Trophoblast cell (in vitro differentiated cells and primary cell): ENCODE measurements around the gene TBC1D7.

Experiments
- DNase-seq, 2 donors: peaks; one replicate each; pipeline ENCODE4 v3.0.0-alpha.2; 2016
- H2AFZ ChIP-seq: 2 replicates; pipeline ENCODE4 v1.6.1; 2013; ENCODE audit warnings: low read length, moderate library complexity, mild to moderate bottlenecking; ENCODE audit not compliant: insufficient read depth, poor library complexity
- H2AK5ac ChIP-seq: 2 replicates; pipeline ENCODE4 v1.6.1; 2013; ENCODE audit warnings: mild to moderate bottlenecking, low read length
- H2BK120ac ChIP-seq: 2 replicates; pipeline ENCODE4 v1.6.1; 2013; ENCODE audit warnings: low read length, mild to moderate bottlenecking, moderate library complexity; ENCODE audit not compliant: insufficient read depth, poor library complexity
- H2BK12ac ChIP-seq: 2 replicates; pipeline ENCODE4 v1.6.1; 2013; ENCODE audit warnings: mild to moderate bottlenecking, low read length, moderate library complexity
- H2BK5ac ChIP-seq: 2 replicates; pipeline ENCODE4 v1.6.1; 2013; ENCODE audit warnings: low read length, low read depth, moderate library complexity, mild to moderate bottlenecking; ENCODE audit not compliant: poor library complexity
- H3K14ac ChIP-seq: 2 replicates; pipeline ENCODE4 v1.6.1; 2013; ENCODE audit warnings: mild to moderate bottlenecking, low read length
- H3K18ac ChIP-seq: 2 replicates; pipeline ENCODE4 v1.6.1; 2013; ENCODE audit warnings: mild to moderate bottlenecking, low read length
- H3K23ac ChIP-seq: 2 replicates; pipeline ENCODE4 v1.6.1; 2013; ENCODE audit warnings: low read length
- H3K27ac ChIP-seq: 2 replicates; pipeline ENCODE4 v1.5.1; 2013; ENCODE audit warnings: low read depth, mild to moderate bottlenecking, inconsistent platforms, low read length, moderate library complexity
- H3K27me3 ChIP-seq: 2 replicates; pipeline ENCODE4 v1.6.1; 2013; ENCODE audit warnings: inconsistent platforms, mild to moderate bottlenecking, low read length, moderate library complexity; ENCODE audit not compliant: insufficient read depth
- H3K36me3 ChIP-seq, 2 experiments: 1 replicate in 1 of 2; 2 replicates in 1 of 2; pipeline ENCODE4 v1.6.1; 2013; ENCODE audit warnings: low read length in 2 of 2, mild to moderate bottlenecking in 2 of 2, moderate library complexity in 1 of 2; ENCODE audit not compliant: insufficient read depth in 2 of 2, control insufficient read depth in 1 of 2
- H3K4ac ChIP-seq: 2 replicates; pipeline ENCODE4 v1.6.1; 2013; ENCODE audit warnings: low read depth, mild to moderate bottlenecking, low read length, moderate library complexity
- H3K4me1 ChIP-seq, 2 experiments: 1 replicate in 1 of 2; 2 replicates in 1 of 2; pipeline ENCODE4 v1.6.1; 2013; ENCODE audit warnings: low read length in 2 of 2, mild to moderate bottlenecking in 2 of 2, moderate library complexity in 1 of 2; ENCODE audit not compliant: insufficient read depth in 2 of 2, control insufficient read depth in 1 of 2
- H3K4me2 ChIP-seq: 2 replicates; pipeline ENCODE4 v1.6.1; 2013; ENCODE audit warnings: inconsistent platforms, mild to moderate bottlenecking, low read length, moderate library complexity
- H3K4me3 ChIP-seq: 2 replicates; pipeline ENCODE4 v1.5.1; 2013; ENCODE audit warnings: mild to moderate bottlenecking, low read depth, low read length, inconsistent platforms
- H3K79me1 ChIP-seq: one replicate; pipeline ENCODE4 v1.6.1; 2013; ENCODE audit warnings: low read length
- H3K79me2 ChIP-seq: 2 replicates; pipeline ENCODE4 v1.6.1; 2013; ENCODE audit warnings: low read length, mild to moderate bottlenecking; ENCODE audit not compliant: control insufficient read depth, insufficient read depth, poor library complexity
- H3K9ac ChIP-seq: 2 replicates; pipeline ENCODE4 v1.6.1; 2013; ENCODE audit warnings: mild to moderate bottlenecking, low read length
- H3K9me3 ChIP-seq: 2 replicates; pipeline ENCODE4 v1.6.1; 2013; ENCODE audit warnings: low read depth, mild to moderate bottlenecking, control low read depth, inconsistent platforms, low read length; ENCODE audit not compliant: insufficient read depth
- H4K12ac ChIP-seq: 2 replicates; pipeline ENCODE4 v1.6.1; 2013; ENCODE audit warnings: low read depth, mild to moderate bottlenecking, low read length, moderate library complexity
- H4K8ac ChIP-seq: 2 replicates; pipeline ENCODE4 v1.6.1; 2013; ENCODE audit warnings: low read depth, mild to moderate bottlenecking, low read length, moderate library complexity
- H4K91ac ChIP-seq: one replicate; pipeline ENCODE4 v1.6.1; 2013; ENCODE audit warnings: low read depth, mild to moderate bottlenecking, low read length, moderate library complexity
- WGBS: extraction: QIAGEN DNeasy Blood & Tissue Kit; methylation state at CpG from one replicate; pipeline ENCODE4 v1.1.7; 2013; ENCODE audit warnings: missing lambda C conversion rate; ENCODE audit not compliant: insufficient read length, insufficient coverage; ENCODE audit errors: extremely low coverage; 5-methylcytosine and 5-hydroxymethylcytosine counted together

TBC1D7 gene

DNA sequence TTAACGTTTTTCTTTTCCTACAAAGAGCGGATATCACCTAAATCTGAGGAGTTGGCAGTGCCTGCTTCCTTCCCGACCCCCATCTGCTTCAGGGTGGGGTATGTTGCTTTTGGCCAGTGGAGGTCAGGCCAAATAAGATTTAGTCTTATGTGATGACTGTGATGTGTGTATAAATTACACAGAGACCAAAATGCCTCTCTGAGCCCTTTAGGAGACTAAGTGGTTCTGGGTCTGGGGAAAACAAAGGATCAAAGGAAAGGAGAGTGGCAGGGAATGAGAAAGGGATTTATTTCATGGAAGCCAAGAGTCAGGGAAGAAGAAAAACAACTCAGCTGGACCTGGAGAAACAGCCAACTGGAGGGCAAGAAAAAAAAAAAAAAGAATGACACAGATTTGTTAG is 39.1 kb upstream of the TBC1D7 start:
- H4K91ac ChIP-seq, result no peak overlapping the region
- WGBS, result no CpG with 5 or more reads among the region's 3 CpGs
- no peaks in the 10 kb centered on the region for H3K79me2 ChIP-seq

DNA sequence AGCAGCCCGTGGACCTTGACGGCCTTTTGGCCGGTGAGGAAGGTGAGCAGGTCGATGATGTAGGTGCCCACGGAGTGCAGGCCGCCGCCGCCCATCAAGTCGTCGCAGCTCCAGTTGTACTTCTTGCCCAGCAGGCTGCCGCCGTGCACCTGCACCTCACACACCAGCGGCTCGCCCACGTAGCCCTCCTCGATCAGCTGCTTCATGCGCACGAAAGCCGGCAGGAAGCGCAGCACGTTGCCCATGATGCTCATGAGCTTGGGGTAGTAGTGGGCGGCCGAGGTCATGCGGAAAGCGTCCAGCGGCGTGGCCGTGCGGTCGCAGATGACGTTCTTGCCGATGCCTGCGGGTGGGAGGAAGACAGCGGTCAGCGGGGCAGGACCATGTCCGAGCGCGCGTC is 37.0 kb upstream of the TBC1D7 start:
- no peak overlapping the region for H3K27ac ChIP-seq
- no peak overlapping the region for H2BK5ac ChIP-seq
- no peak overlapping the region for H4K12ac ChIP-seq
- no peaks in the 10 kb centered on the region for H3K27me3 ChIP-seq
- no peak overlapping the region for H3K4ac ChIP-seq
- no peaks in the 10 kb centered on the region for H3K79me2 ChIP-seq
- H3K18ac ChIP-seq, result no peak overlapping the region
- no peak overlapping the region for H2AK5ac ChIP-seq
- peaks cover 2% of the 10 kb centered on the region for H3K79me1 ChIP-seq
- no peak overlapping the region for H3K9ac ChIP-seq
- no peak overlapping the region for H4K8ac ChIP-seq
- peaks cover 11 to 15% of the 10 kb centered on the region in 2 experiments for H3K4me1 ChIP-seq
- H3K23ac ChIP-seq, result no peak overlapping the region
- no peak overlapping the region for H2AFZ ChIP-seq
- H3K9me3 ChIP-seq, result peaks cover 3% of the 10 kb centered on the region
- DNase-seq, result no peak
- no CpG with 5 or more reads among the region's 39 CpGs for WGBS
- no peak overlapping the region for H4K91ac ChIP-seq
- H3K36me3 ChIP-seq, result peaks cover 0 to 5% of the 10 kb centered on the region in 2 experiments
- H3K14ac ChIP-seq, result no peak overlapping the region
- no peak overlapping the region for H2BK12ac ChIP-seq
- no peak overlapping the region for H3K4me2 ChIP-seq
- H3K4me3 ChIP-seq, result no peak overlapping the region
- H2BK120ac ChIP-seq, result no peak overlapping the region

More for the DNA sequence above, 39.1 kb upstream of the TBC1D7 start:
- no peak overlapping the region for H3K4me2 ChIP-seq
- H3K79me1 ChIP-seq, result no peaks in the 10 kb centered on the region
- H3K14ac ChIP-seq, result no peak overlapping the region
- no peak for DNase-seq
- peaks cover 0 to 5% of the 10 kb centered on the region in 2 experiments for H3K36me3 ChIP-seq
- no peak overlapping the region for H3K4me3 ChIP-seq
- no peak overlapping the region for H2AFZ ChIP-seq
- no peak overlapping the region for H2BK12ac ChIP-seq
- H2BK120ac ChIP-seq, result no peak overlapping the region
- no peak overlapping the region for H3K27ac ChIP-seq
- no peak overlapping the region for H3K18ac ChIP-seq
- no peak overlapping the region for H3K4ac ChIP-seq
- no peak overlapping the region for H2BK5ac ChIP-seq
- H2AK5ac ChIP-seq, result no peak overlapping the region
- peaks cover 5 to 6% of the 10 kb centered on the region in 2 experiments for H3K4me1 ChIP-seq
- no peak overlapping the region for H4K12ac ChIP-seq
- no peak overlapping the region for H4K8ac ChIP-seq
- no peaks in the 10 kb centered on the region for H3K27me3 ChIP-seq
- no peak overlapping the region for H3K23ac ChIP-seq
- H3K9me3 ChIP-seq, result peaks cover 3% of the 10 kb centered on the region
- H3K9ac ChIP-seq, result no peak overlapping the region

DNA sequence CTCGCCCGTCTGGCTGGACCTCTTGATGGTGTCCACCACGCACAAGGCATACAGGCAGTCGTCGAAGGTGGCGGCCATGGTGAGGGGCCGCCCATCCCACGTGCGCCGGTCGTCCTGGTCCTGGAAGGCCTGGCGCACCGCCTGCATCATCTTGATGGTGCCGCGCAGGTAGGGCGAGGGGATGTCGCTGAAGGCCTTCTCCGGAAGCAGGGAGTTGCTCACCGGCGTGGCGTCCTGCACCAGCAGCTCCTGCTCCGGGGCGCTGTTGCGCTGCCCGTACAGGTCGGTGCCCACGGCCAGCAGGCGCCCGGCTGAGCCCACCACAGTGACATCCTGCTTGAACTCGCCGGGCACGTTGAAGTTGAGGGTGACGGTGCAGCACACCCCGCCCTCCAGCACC is 36.5 kb upstream of the TBC1D7 start:
- Histone ChIP-seq H3K79me2 (no peaks in the 10 kb centered on the region), H3K4me2 (no peak overlapping the region), H3K27ac (no peak overlapping the region), H3K4me1 (peaks cover 11 to 15% of the 10 kb centered on the region in 2 experiments), H2BK12ac (no peak overlapping the region), H2AK5ac (peak overlapping the region; percentile 12), H4K12ac (no peak overlapping the region), H3K14ac (no peak overlapping the region), H3K4me3 (no peak overlapping the region), H4K8ac (no peak overlapping the region), H3K9ac (no peak overlapping the region), H2AFZ (no peak overlapping the region), H3K18ac (no peak overlapping the region), H3K9me3 (peaks cover 3% of the 10 kb centered on the region), H3K79me1 (peaks cover 2% of the 10 kb centered on the region), H3K23ac (no peak overlapping the region), H2BK5ac (no peak overlapping the region), H3K27me3 (no peaks in the 10 kb centered on the region), H3K36me3 (peaks cover 0 to 5% of the 10 kb centered on the region in 2 experiments), H3K4ac (no peak overlapping the region), H2BK120ac (no peak overlapping the region), H4K91ac (no peak overlapping the region)
- WGBS, result no CpG with 5 or more reads among the region's 34 CpGs
- DNase-seq, result no peak

DNA sequence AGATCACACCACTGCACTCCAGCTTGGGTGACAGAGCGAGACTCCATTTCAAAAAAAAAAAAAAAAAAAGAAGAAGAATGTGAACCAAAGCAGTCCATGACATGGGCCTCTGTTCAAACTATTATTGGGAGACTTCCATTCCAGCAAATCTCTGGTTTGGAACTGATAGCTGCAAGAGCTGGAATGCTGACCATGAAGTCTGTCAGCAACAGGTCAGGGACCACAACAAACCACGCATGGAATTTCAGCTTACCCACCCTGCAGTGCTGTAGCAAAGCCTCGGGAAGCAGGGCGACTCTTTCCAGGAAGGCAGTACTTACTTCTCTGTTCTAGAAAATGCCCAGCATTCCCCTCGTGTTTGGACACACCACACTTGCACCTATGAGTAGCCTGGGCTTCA is 34.1 kb upstream of the TBC1D7 start:
- Histone ChIP-seq H3K27ac (peak overlapping the region; percentile 41), H3K79me2 (no peaks in the 10 kb centered on the region), H2BK12ac (no peak overlapping the region), H4K8ac (no peak overlapping the region), H2BK5ac (no peak overlapping the region), H3K36me3 (peaks cover 0 to 5% of the 10 kb centered on the region in 2 experiments), H3K23ac (no peak overlapping the region), H3K79me1 (peaks cover 4% of the 10 kb centered on the region), H3K4me2 (no peak overlapping the region), H3K18ac (no peak overlapping the region), H2AFZ (no peak overlapping the region), H3K4ac (no peak overlapping the region), H3K9me3 (peaks cover 3% of the 10 kb centered on the region), H3K14ac (no peak overlapping the region), H2BK120ac (no peak overlapping the region), H3K4me1 (peaks cover 8 to 15% of the 10 kb centered on the region in 2 experiments), H3K4me3 (no peak overlapping the region), H4K91ac (no peak overlapping the region), H3K9ac (no peak overlapping the region), H3K27me3 (no peaks in the 10 kb centered on the region), H4K12ac (no peak overlapping the region), H2AK5ac (no peak overlapping the region)
- WGBS, result no CpG with 5 or more reads among the region's 5 CpGs
- DNase-seq, result peak; percentile 88 to 92
